Neutrophil (primary cell): ENCODE measurements around the gene TIGD1.

ENCODE experiments used
- H3K27ac ChIP-seq: fragments of 200-600 bp; sonication (generic); 2 replicates; pipeline ENCODE4 v1.5.1; 2016; ENCODE audit warnings: mild to moderate bottlenecking, moderate library complexity
- H3K27me3 ChIP-seq: fragments of 200-600 bp; sonication (generic); 2 replicates; pipeline ENCODE4 v1.6.0; 2016; ENCODE audit warnings: mild to moderate bottlenecking
- H3K36me3 ChIP-seq: fragments of 200-600 bp; sonication (generic); 2 replicates; pipeline ENCODE4 v1.5.1; 2017
- H3K4me1 ChIP-seq, 2 experiments: fragments of 200-600 bp in 1 of 2; sonication (generic) in 1 of 2; 1 replicate in 1 of 2; 2 replicates in 1 of 2; pipeline versions ENCODE4 v1.5.1 to v1.6.1; 2013 to 2016; ENCODE audit warnings: low read depth in 1 of 2, low read length in 1 of 2, mild to moderate bottlenecking in 1 of 2, moderate library complexity in 1 of 2; ENCODE audit not compliant: control insufficient read depth in 1 of 2, insufficient read depth in 1 of 2
- H3K4me3 ChIP-seq, 2 experiments: fragments of 200-600 bp in 1 of 2; sonication (generic) in 1 of 2; 1 replicate in 1 of 2; 2 replicates in 1 of 2; pipeline ENCODE4 v1.5.1; 2013 to 2016; ENCODE audit warnings: low read depth in 1 of 2, low read length in 1 of 2, mild to moderate bottlenecking in 1 of 2, moderate library complexity in 1 of 2
- H3K9me3 ChIP-seq: fragments of 200-600 bp; sonication (generic); 2 replicates; pipeline ENCODE4 v1.5.1; 2016
- CTCF ChIP-seq: fragments of 200-600 bp; sonication (generic); IDR thresholded peaks from 2 replicates; pipeline ENCODE4 v1.5.1; 2016; ENCODE audit warnings: antibody characterized with exemption

TIGD1 gene

GRCh38 chr2:232501331-232501771 is 49.0 kb downstream of the TIGD1 start:
- H3K27me3 ChIP-seq, result peaks cover 88% of the 10 kb centered on the region
- H3K4me1 ChIP-seq, result no peaks in the 10 kb centered on the region
- no peak overlapping the region for H3K27ac ChIP-seq
- no peak overlapping the region for H3K4me3 ChIP-seq
- H3K36me3 ChIP-seq, result no peaks in the 10 kb centered on the region
- H3K9me3 ChIP-seq, result no peaks in the 10 kb centered on the region
- no peak for TF ChIP-seq CTCF

- Histone ChIP-seq H3K27me3 (peaks cover 70% of the 10 kb centered on the region), H3K4me3 (no peak overlapping the region), H3K27ac (no peak overlapping the region)
Measured at GRCh38 chr2:232498452-232498851, 51.9 kb downstream of the TIGD1 start.

More at GRCh38 chr2:232498452-232498851, 51.9 kb downstream of the TIGD1 start:
- H3K4me1 ChIP-seq, result no peaks in the 10 kb centered on the region
- TF ChIP-seq CTCF, result no peak
- no peaks in the 10 kb centered on the region for H3K36me3 ChIP-seq
- no peaks in the 10 kb centered on the region for H3K9me3 ChIP-seq
